GM12878 (cell line): ENCODE data around the gene ZNF407. TPM values are rescaled to one million over a fixed set of nuclear protein-coding genes. Genes with fewer than 3 reads are reported as not detected.

Source experiments
- ATAC-seq: fragments of 200-7000 bp; cut with Tn5 transposase; 3 replicates; pipeline ENCODE4 v1.9.1; 2020; ENCODE audit warnings: mild to moderate bottlenecking, moderate library complexity
- BruUV-seq: library from RNA; stranded (reverse); fragments of 400-500 nt; replicated peaks from 2 replicates; lab custom pipeline; 2021; lab: Mats Ljungman, UMichigan
- CTCF ChIA-PET: fragments of 300-600 bp; sonication (Branson Sonifier 250); formaldehyde crosslinking; extraction: SDS; loops from one replicate; lab custom pipeline; 2021; ENCODE audit warnings: inconsistent platforms; lab: Yijun Ruan, JAX
- POLR2A ChIA-PET: fragments of 350-600 bp; formaldehyde crosslinking; extraction: SDS; loops from one replicate; lab custom pipeline; 2021; ENCODE audit warnings: inconsistent platforms; lab: Charles Lee
- RAD21 ChIA-PET: fragments of 300-600 bp; sonication (Branson Sonifier 250); formaldehyde crosslinking; loops from one replicate; lab custom pipeline; 2023; ENCODE audit warnings: antibody characterized with exemption; ENCODE audit not compliant: unreplicated experiment; lab: Charles Lee
- SMC1A ChIA-PET: fragments of 300-600 bp; sonication (Branson Sonifier 250); formaldehyde crosslinking; loops from one replicate; lab custom pipeline; 2023; ENCODE audit not compliant: unreplicated experiment, uncharacterized antibody; lab: Charles Lee
- DNase-seq: peaks from one replicate; pipeline ENCODE4 v3.0.0-alpha.2; 2011; ENCODE audit warnings: low read depth, low spot score
- FAIRE-seq: peaks from 3 replicates; lab custom pipeline; 2011; peaks lifted over from hg19 to GRCh38; lab: Jason Lieb, UNC
- H2AFZ ChIP-seq: 2 replicates; pipeline ENCODE4 v1.6.0; 2011; ENCODE audit warnings: low read depth, low read length, control low read depth; ENCODE audit not compliant: control insufficient read depth
- H3K27ac ChIP-seq: 2 replicates; pipeline ENCODE4 v1.5.1; 2011; ENCODE audit warnings: control low read depth; ENCODE audit not compliant: control insufficient read depth, insufficient read depth
- H3K27me3 ChIP-seq, 2 experiments: replicated peaks in 1 of 2; 2 replicates each; pipeline versions ENCODE4 v1.6.0 to v1.6.1; 2011; ENCODE audit warnings: low read length in 1 of 2; ENCODE audit not compliant: control insufficient read depth in 2 of 2, insufficient read depth in 2 of 2
- H3K36me3 ChIP-seq, 2 experiments: 2 replicates each; pipeline ENCODE4 v1.5.1; 2011; ENCODE audit warnings: low read length in 1 of 2; ENCODE audit not compliant: control insufficient read depth in 2 of 2, insufficient read depth in 2 of 2
- H3K4me1 ChIP-seq: 2 replicates; pipeline ENCODE4 v1.6.1; 2011; ENCODE audit warnings: mild to moderate bottlenecking, low read length, moderate library complexity, mixed read lengths; ENCODE audit not compliant: control insufficient read depth, insufficient read depth
- H3K4me2 ChIP-seq: 2 replicates; pipeline ENCODE4 v1.6.0; 2011; ENCODE audit warnings: control low read depth; ENCODE audit not compliant: control insufficient read depth, insufficient read depth
- H3K4me3 ChIP-seq: fragments of 200-600 bp; sonication (generic); 2 replicates; pipeline ENCODE4 v1.5.1; 2016
- H3K79me2 ChIP-seq: 2 replicates; pipeline ENCODE4 v1.6.0; 2011; ENCODE audit warnings: low read length; ENCODE audit not compliant: control insufficient read depth, insufficient read depth
- H3K9ac ChIP-seq: 2 replicates; pipeline ENCODE4 v1.8.0; 2011; ENCODE audit warnings: low read length, control low read depth, mixed read lengths; ENCODE audit not compliant: control insufficient read depth, insufficient read depth
- H3K9me3 ChIP-seq: replicated peaks from 3 replicates; pipeline ENCODE4 v1.5.1; 2011; ENCODE audit warnings: mild to moderate bottlenecking, low read length; ENCODE audit not compliant: control insufficient read depth, insufficient read depth
- H4K20me1 ChIP-seq: 2 replicates; pipeline ENCODE4 v1.6.0; 2011; ENCODE audit not compliant: control insufficient read depth, insufficient read depth
- EED ChIP-seq: sonication (generic); IDR thresholded peaks from 2 replicates; pipeline ENCODE4 v1.6.1; 2016; ENCODE audit warnings: antibody characterized with exemption, low read depth
- HSF1 ChIP-seq: fragments of 150-350 bp; IDR thresholded peaks from 2 replicates; pipeline ENCODE4 v1.6.1; 2014; ENCODE audit warnings: mild to moderate bottlenecking, low read depth, low read length
- PAX5 ChIP-seq: IDR thresholded peaks from 2 replicates; pipeline ENCODE4 v1.6.1; 2011; ENCODE audit warnings: low read depth, low read length, borderline replicate concordance
- RUNX3 ChIP-seq: IDR thresholded peaks from 2 replicates; pipeline ENCODE4 v1.6.1; 2012; ENCODE audit warnings: low read length, inconsistent platforms
- SIX5 ChIP-seq: IDR thresholded peaks from 2 replicates; pipeline ENCODE4 v1.6.1; 2011; ENCODE audit warnings: mild to moderate bottlenecking, low read depth, low read length, moderate library complexity; ENCODE audit not compliant: severe bottlenecking
- WGBS: methylation state at CpG from one replicate; pipeline ENCODE4 v1.1.6; 2016; ENCODE audit warnings: low lambda C conversion rate; ENCODE audit not compliant: insufficient replicate concordance, insufficient coverage; ENCODE audit errors: missing lambda C conversion rate; 5-methylcytosine and 5-hydroxymethylcytosine counted together
- in situ Hi-C: fragments of 300-500 bp; cut with MboI; formaldehyde crosslinking; loops from 9 replicates; pipeline ENCODE4 v1.14.3; 2018; ENCODE audit warnings: mixed read lengths
- intact Hi-C: fragments of 100-400 bp; cut with micrococcal nuclease; formaldehyde crosslinking; loops from one replicate; pipeline ENCODE4 v1.14.2; 2022; ENCODE audit not compliant: unreplicated experiment
- polyA plus RNA-seq, 11 experiments: library from polyadenylated mRNA; depleted of rRNA in 4 of 11; unstranded in 6 of 11; stranded (reverse) in 5 of 11; fragments of >200 nt; fragmentation: Nextera tagmentation in 4 of 11; fragmentation: Illumina TruSeq in 1 of 11; extraction: Ambion mirVana in 4 of 11; extraction: Trizol in 1 of 11; gene quantifications; 1 replicate in 1 of 11; 2 replicates in 10 of 11; pipeline versions ENCODE4 v1.2.1 to v1.2.3, GENCODE V29; 2011 to 2016; ENCODE audit warnings: inconsistent platforms in 2 of 11, missing spikeins in 2 of 11, low read depth in 1 of 11
- total RNA-seq, 4 experiments: library from RNA; depleted of rRNA in 3 of 4; stranded (reverse); fragments of >200 nt in 3 of 4; fragmentation: Illumina TruSeq in 1 of 4; extraction: Trizol in 1 of 4; gene quantifications; 2 replicates each; pipeline versions ENCODE4 v1.2.1 to v1.2.3, GENCODE V29; 2013 to 2021

ZNF407 gene
- total and polyA plus RNA-seq, 10 of the 15 experiments (the other 5 are each of a cell fraction or from before 2014, with no cell fraction given): 0.69 to 11.6 (median 5.3) TPM

DNA sequence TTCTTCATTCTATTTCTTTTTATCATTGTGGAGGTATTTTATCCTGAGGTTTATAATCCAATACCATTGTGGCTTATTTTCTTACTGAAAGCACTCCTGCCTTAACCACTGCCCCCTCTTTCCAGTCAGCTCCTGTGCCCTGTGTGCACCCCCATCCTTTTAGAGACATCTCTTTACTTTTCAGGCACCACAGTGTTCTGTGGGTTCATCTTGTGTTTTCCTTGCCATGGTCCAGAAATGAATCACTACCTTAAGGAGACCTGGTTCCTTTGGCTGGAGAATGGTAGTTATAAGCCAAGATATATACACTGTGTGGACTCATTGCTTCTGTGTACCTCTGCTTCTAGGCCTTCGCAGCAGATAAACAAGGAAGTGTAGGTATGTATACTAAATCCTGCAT, 332.9 kb downstream of the ZNF407 start:
- no peak overlapping the region for H3K4me3 ChIP-seq
- H3K4me1 ChIP-seq: no peaks in the 10 kb centered on the region
- H3K9me3 ChIP-seq: no peaks in the 10 kb centered on the region
- no peaks in the 10 kb centered on the region for H3K27me3 ChIP-seq
- SMC1A ChIA-PET: interaction anchor here (1.2 to 1.9 kb wide), 2 partner anchors 10 to 33 kb away, joined by 3 to 8 read pairs; no protein-coding TSS in a partner anchor
- ATAC-seq: no peak
- POLR2A ChIA-PET: no interaction called here
- H3K9ac ChIP-seq: no peak overlapping the region
- no peak for DNase-seq
- 100% methylated on average over 1 of the region's 1 CpG for WGBS
- intact Hi-C loops (no loop called here), in situ Hi-C loops (no loop called here)
- no peaks in the 10 kb centered on the region for H4K20me1 ChIP-seq
- no peak overlapping the region for H3K27ac ChIP-seq
- RAD21 ChIA-PET: no interaction called here
- no peak overlapping the region for H2AFZ ChIP-seq
- no peak for FAIRE-seq
- CTCF ChIA-PET: interaction anchor here (1.0 kb wide), 1 partner anchor 33 kb away, joined by 3 read pairs; no protein-coding TSS in a partner anchor
- H3K79me2 ChIP-seq: no peaks in the 10 kb centered on the region
- BruUV-seq: no TSS peak
- TF ChIP-seq SIX5 (no peak), HSF1 (no peak), PAX5 (no peak)
- no peaks in the 10 kb centered on the region for H3K36me3 ChIP-seq
- H3K4me2 ChIP-seq: no peak overlapping the region

DNA sequence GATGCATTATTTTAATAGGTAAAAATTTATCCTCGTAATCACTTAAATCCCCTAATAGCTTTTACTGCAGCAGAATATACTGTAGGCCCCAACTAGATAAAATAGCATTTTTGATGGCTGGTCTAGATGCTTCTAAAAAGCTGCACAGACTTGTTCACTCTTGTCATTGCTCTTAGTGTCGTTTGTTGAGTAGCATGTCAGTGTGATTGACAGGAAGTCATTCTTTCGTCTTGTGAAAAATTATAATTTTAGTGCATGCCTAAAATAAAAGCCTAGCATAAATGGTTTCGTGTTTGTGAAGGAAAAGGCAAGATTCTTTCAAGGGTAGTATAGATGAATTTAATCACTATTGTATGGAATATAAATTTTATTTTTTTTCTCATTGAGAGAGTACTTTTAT, 336.3 kb downstream of the ZNF407 start:
- no peak for FAIRE-seq
- POLR2A ChIA-PET: no interaction called here
- BruUV-seq: no TSS peak

More for the DNA sequence above, 336.3 kb downstream of the ZNF407 start:
- H3K9ac ChIP-seq: no peak overlapping the region
- TF ChIP-seq RUNX3 (no peak), EED (no peak)
- no peak overlapping the region for H2AFZ ChIP-seq
- no peak overlapping the region for H3K4me2 ChIP-seq
- no peak overlapping the region for H3K27ac ChIP-seq
- no peaks in the 10 kb centered on the region for H3K4me1 ChIP-seq
- no peaks in the 10 kb centered on the region for H3K36me3 ChIP-seq
- H3K9me3 ChIP-seq: no peaks in the 10 kb centered on the region
- ChIA-PET SMC1A (interaction anchor here (0.8 to 1.3 kb wide), 2 partner anchors 10 to 36 kb away, joined by 3 read pairs; no protein-coding TSS in a partner anchor), CTCF (interaction anchor here (1.3 kb wide), 1 partner anchor 30 kb away, joined by 3 read pairs; no protein-coding TSS in a partner anchor), RAD21 (no interaction called here)
- WGBS: 87% methylated on average over 4 of the region's 4 CpGs
- no peaks in the 10 kb centered on the region for H4K20me1 ChIP-seq
- intact Hi-C loops: no loop called here
- DNase-seq (no peak), ATAC-seq (no peak)
- no peak overlapping the region for H3K4me3 ChIP-seq
- no peaks in the 10 kb centered on the region for H3K27me3 ChIP-seq
- in situ Hi-C loops: no loop called here
- H3K79me2 ChIP-seq: no peaks in the 10 kb centered on the region
